GM10266 (cell line): ENCODE data around the gene KIF3A.

ENCODE experiments used
- DNase-seq: peaks from one replicate; pipeline ENCODE4 v3.0.0; 2012; ENCODE audit errors: extremely low spot score
- CTCF ChIP-seq: IDR thresholded peaks from 2 replicates; pipeline ENCODE4 v1.5.1; 2012; ENCODE audit warnings: mild to moderate bottlenecking, low read depth; ENCODE audit not compliant: control insufficient read depth, insufficient read depth; ENCODE audit errors: missing control alignments

The KIF3A gene

GRCh38 chr5:132760049-132760420, 22.7 kb upstream of the KIF3A start:
- TF ChIP-seq CTCF = no peak
- DNase-seq = no peak

- TF ChIP-seq CTCF = no peak
- DNase-seq = no peak
These were observed 22.0 kb upstream of the KIF3A start for GRCh38 chr5:132759114-132760048.

- no peak for TF ChIP-seq CTCF
- DNase-seq = no peak
These were observed 21.1 kb upstream of the KIF3A start for GRCh38 chr5:132758451-132758850.

GRCh38 chr5:132756542-132756941, 19.2 kb upstream of the KIF3A start:
- no peak for DNase-seq
- TF ChIP-seq CTCF = no peak

- DNase-seq = no peak
- TF ChIP-seq CTCF = no peak
These were observed 17.6 kb upstream of the KIF3A start for GRCh38 chr5:132754947-132755346.

GRCh38 chr5:132754111-132754510, 16.8 kb upstream of the KIF3A start:
- DNase-seq = no peak
- no peak for TF ChIP-seq CTCF
